A549 (cell line): ENCODE measurements around the gene KCNH3. TPM values are rescaled to one million over a fixed set of nuclear protein-coding genes. Genes with fewer than 3 reads are reported as not detected.
A peak's percentile ranks its signal among the peaks of the same experiment; 100 is the strongest.

Experiments
- ATAC-seq, 2 experiments: fragments of 200-7000 bp in 1 of 2; fragments of >200 bp in 1 of 2; cut with Nextera tagmentation in 1 of 2; cut with Tn5 transposase in 1 of 2; 3 replicates each; pipeline versions ENCODE4 v1.8.0 to v1.9.1; 2018 to 2020; ENCODE audit warnings: mild to moderate bottlenecking in 1 of 2, moderate library complexity in 1 of 2
- CTCF ChIA-PET: fragments of 300-600 bp; sonication (Branson Sonifier 250); formaldehyde crosslinking; extraction: SDS; loops from one replicate; lab custom pipeline; 2021; ENCODE audit warnings: antibody characterized with exemption, inconsistent platforms; lab: Yijun Ruan, JAX
- POLR2A ChIA-PET: fragments of 350-600 bp; formaldehyde crosslinking; extraction: SDS; loops from one replicate; lab custom pipeline; 2021; ENCODE audit warnings: antibody characterized with exemption, inconsistent platforms; lab: Yijun Ruan, JAX
- DNase-seq, 2 experiments: peaks; one replicate each; pipeline versions ENCODE4 v3.0.0 to v3.0.0-alpha.2; 2011 to 2016; ENCODE audit warnings: low read depth in 1 of 2, low spot score in 1 of 2
- FAIRE-seq: peaks from 2 replicates; lab custom pipeline; 2011; peaks lifted over from hg19 to GRCh38; lab: Jason Lieb, UNC
- H3K27ac ChIP-seq, 2 experiments: fragments of >200 bp; sonication (Bioruptor Twin); formaldehyde crosslinking; 3 replicates each; pipeline ENCODE4 v1.5.1; 2016 to 2017
- H3K4me1 ChIP-seq: fragments of >200 bp; sonication (Bioruptor Twin); formaldehyde crosslinking; 3 replicates; pipeline ENCODE4 v1.6.1; 2016
- H3K4me2 ChIP-seq: fragments of >200 bp; sonication (Bioruptor Twin); formaldehyde crosslinking; 3 replicates; pipeline ENCODE4 v1.6.1; 2016
- H3K4me3 ChIP-seq: fragments of >200 bp; sonication (Bioruptor Twin); formaldehyde crosslinking; 3 replicates; pipeline ENCODE4 v1.5.1; 2016
- H3K9me3 ChIP-seq: fragments of >200 bp; sonication (Bioruptor Twin); formaldehyde crosslinking; 3 replicates; pipeline ENCODE4 v1.6.1; 2016
- EHF ChIP-seq: fragments of 250-450 bp; sonication (Bioruptor Pico); IDR thresholded peaks from 2 replicates; pipeline ENCODE4 v1.5.0; 2020; ENCODE audit warnings: mild to moderate bottlenecking
- EHMT2 ChIP-seq: fragments of 200-600 bp; sonication (generic); IDR thresholded peaks from 2 replicates; pipeline ENCODE4 v1.6.1; 2016; ENCODE audit warnings: antibody characterized with exemption, low read depth, mild to moderate bottlenecking, moderate library complexity
- EP300 ChIP-seq, 2 experiments: fragments of >200 bp; sonication (Bioruptor Twin); formaldehyde crosslinking; IDR thresholded peaks; 2 replicates in 1 of 2; 3 replicates in 1 of 2; pipeline ENCODE4 v1.6.1; 2016 to 2017
- ESRRA ChIP-seq: fragments of 150-350 bp; IDR thresholded peaks from 2 replicates; pipeline ENCODE4 v1.6.1; 2014; ENCODE audit warnings: mild to moderate bottlenecking, low read length, borderline replicate concordance
- FOSB ChIP-seq: fragments of 250-450 bp; sonication (Bioruptor Pico); IDR thresholded peaks from 2 replicates; pipeline ENCODE4 v1.5.0; 2020; ENCODE audit warnings: mild to moderate bottlenecking, moderate library complexity
- HDAC2 ChIP-seq: fragments of 200-600 bp; sonication (generic); IDR thresholded peaks from 2 replicates; pipeline ENCODE4 v1.6.1; 2016
- HEYL ChIP-seq: fragments of 250-450 bp; sonication (Bioruptor Pico); IDR thresholded peaks from 2 replicates; pipeline ENCODE4 v1.8.0; 2021; ENCODE audit warnings: mild to moderate bottlenecking, moderate library complexity
- HOXA7 ChIP-seq: fragments of 250-450 bp; sonication (Bioruptor Pico); IDR thresholded peaks from 2 replicates; pipeline ENCODE4 v1.5.0; 2020; ENCODE audit warnings: mild to moderate bottlenecking, moderate library complexity
- HOXB5 ChIP-seq: fragments of 250-450 bp; sonication (Bioruptor Pico); IDR thresholded peaks from 2 replicates; pipeline ENCODE4 v1.5.0; 2020; ENCODE audit warnings: mild to moderate bottlenecking, moderate library complexity
- JUNB ChIP-seq: fragments of >200 bp; sonication (Bioruptor Twin); formaldehyde crosslinking; IDR thresholded peaks from 2 replicates; pipeline ENCODE4 v1.6.1; 2016
- KDM1A ChIP-seq: fragments of 200-600 bp; sonication (generic); IDR thresholded peaks from 2 replicates; pipeline ENCODE4 v1.6.1; 2016; ENCODE audit warnings: low read depth, mild to moderate bottlenecking
- KDM5A ChIP-seq: fragments of 200-600 bp; sonication (generic); IDR thresholded peaks from 2 replicates; pipeline ENCODE4 v1.6.1; 2016; ENCODE audit warnings: antibody characterized with exemption, mild to moderate bottlenecking
- MAZ ChIP-seq: fragments of 150-350 bp; IDR thresholded peaks from 2 replicates; pipeline ENCODE4 v1.6.1; 2014; ENCODE audit warnings: antibody characterized with exemption, low read depth, low read length, borderline replicate concordance
- NFE2L2 ChIP-seq: fragments of 150-350 bp; conservative IDR thresholded peaks from 2 replicates; pipeline ENCODE4 v1.6.1; 2014; ENCODE audit warnings: low read length
- NPAS2 ChIP-seq: fragments of 250-450 bp; sonication (Bioruptor Pico); IDR thresholded peaks from 2 replicates; pipeline ENCODE4 v1.8.0; 2022; ENCODE audit warnings: mild to moderate bottlenecking, moderate library complexity, borderline replicate concordance
- RAD21 ChIP-seq, 2 experiments: fragments of >200 bp in 1 of 2; sonication (Bioruptor Twin) in 1 of 2; formaldehyde crosslinking in 1 of 2; IDR thresholded peaks in 1 of 2; conservative IDR thresholded peaks in 1 of 2; 2 replicates in 1 of 2; 3 replicates in 1 of 2; pipeline ENCODE4 v1.6.1; 2012 to 2018; ENCODE audit warnings: inconsistent platforms in 1 of 2
- RNF2 ChIP-seq: fragments of 200-600 bp; sonication (generic); IDR thresholded peaks from 2 replicates; pipeline ENCODE4 v1.6.1; 2016; ENCODE audit warnings: low read depth, mild to moderate bottlenecking, antibody characterized with exemption, moderate library complexity, borderline replicate concordance
- SMC3 ChIP-seq: fragments of >200 bp; sonication (Bioruptor Twin); formaldehyde crosslinking; IDR thresholded peaks from 3 replicates; pipeline ENCODE4 v1.6.1; 2018; ENCODE audit warnings: inconsistent platforms
- ZNF302 ChIP-seq: fragments of 250-450 bp; sonication (Bioruptor Pico); IDR thresholded peaks from 2 replicates; pipeline ENCODE4 v1.9.0; 2021; ENCODE audit warnings: inconsistent platforms, mild to moderate bottlenecking, moderate library complexity
- WGBS: methylation state at CpG from one replicate; pipeline ENCODE4 v1.1.6; 2017; ENCODE audit errors: missing lambda C conversion rate; 5-methylcytosine and 5-hydroxymethylcytosine counted together
- polyA plus RNA-seq, 4 experiments: library from polyadenylated mRNA; depleted of rRNA in 3 of 4; stranded (reverse); fragments of >200 nt; fragmentation: RNase III in 1 of 4; extraction: RNeasy Plus Mini Kit Qiagen cat#74134 plus additional on column Dnase treatment in 1 of 4; gene quantifications; 2 replicates in 3 of 4; 3 replicates in 1 of 4; pipeline ENCODE4 v1.2.3, GENCODE V29; 2011 to 2017
- TF ChIP-seq, protein P1 (sequence below): fragments of >200 bp; sonication (Bioruptor Twin); formaldehyde crosslinking; IDR thresholded peaks from 3 replicates; pipeline ENCODE4 v1.5.1; 2016
- TF ChIP-seq, protein P2 (sequence below): IDR thresholded peaks from 2 replicates; pipeline ENCODE4 v1.6.1; 2012; ENCODE audit warnings: low read depth, borderline replicate concordance
- TF ChIP-seq, protein P3 (sequence below): fragments of 200-600 bp; sonication (generic); IDR thresholded peaks from 2 replicates; pipeline ENCODE4 v1.6.1; 2016; ENCODE audit warnings: antibody characterized with exemption, mild to moderate bottlenecking, moderate library complexity
- TF ChIP-seq, protein P4 (sequence below): fragments of 250-450 bp; sonication (Bioruptor Pico); IDR thresholded peaks from 2 replicates; pipeline ENCODE4 v1.5.0; 2021; ENCODE audit warnings: mild to moderate bottlenecking, moderate library complexity, borderline replicate concordance
- TF ChIP-seq, protein P5 (sequence below): fragments of 450-650 bp; IDR thresholded peaks from 2 replicates; pipeline ENCODE4 v1.6.1; 2014; ENCODE audit warnings: antibody characterized with exemption
- TF ChIP-seq, protein P6 (sequence below): fragments of >200 bp; sonication (Bioruptor Twin); formaldehyde crosslinking; IDR thresholded peaks from 2 replicates; pipeline ENCODE4 v1.6.1; 2016

KCNH3 gene
- polyA plus RNA-seq, 2 of the 4 experiments (the other 2 are of a cell fraction): 1.0 to 2.2 TPM

DNA sequence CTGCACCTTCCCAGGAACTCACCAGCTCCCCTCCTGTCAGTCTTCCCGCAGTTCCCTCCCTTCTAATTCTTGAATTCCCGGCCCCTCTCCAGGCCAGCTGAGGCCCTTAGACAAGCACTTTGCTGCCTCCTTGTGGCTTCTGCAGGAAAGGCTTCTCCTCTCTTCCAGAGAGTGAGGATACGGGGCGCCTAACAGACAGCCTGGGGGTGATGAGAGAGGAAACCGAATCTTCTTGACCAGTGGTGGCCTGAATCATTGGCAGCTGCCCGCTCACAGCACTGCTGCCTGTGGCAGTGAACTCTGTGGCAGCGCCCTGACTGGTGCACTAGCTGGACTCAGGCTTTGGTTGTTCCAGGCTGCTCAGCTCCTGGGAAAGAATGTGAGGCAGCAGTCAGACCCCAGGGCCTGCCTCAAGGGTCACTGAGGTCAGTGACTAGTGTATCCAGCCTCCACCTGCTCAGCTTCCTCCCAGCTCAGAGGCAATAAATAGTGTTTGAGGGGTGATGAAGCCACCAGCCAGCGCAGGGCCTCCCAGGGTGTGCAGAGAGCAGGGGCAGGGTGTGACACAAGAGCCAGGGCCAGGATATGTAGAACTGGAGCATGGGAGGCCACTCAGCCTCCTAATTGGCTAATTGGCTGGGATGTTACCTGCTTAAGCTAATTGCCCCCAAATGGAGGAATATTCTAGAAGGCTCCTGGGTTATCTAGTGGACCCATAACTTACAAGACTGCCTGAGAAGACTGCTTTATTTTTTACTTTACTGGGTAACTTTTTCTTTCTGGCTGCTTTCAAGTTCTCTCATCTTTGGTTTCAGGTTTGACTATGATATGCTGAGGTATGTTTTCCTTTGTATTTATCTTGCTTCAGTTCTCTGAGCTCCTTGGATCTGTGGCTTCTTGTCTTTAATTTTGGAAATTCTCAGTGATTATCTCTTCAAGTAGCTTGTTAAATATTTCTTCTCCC, 42.0 kb downstream of the KCNH3 start:
- DNase-seq (peak; percentile 83 to 86), ATAC-seq (peak; percentile 95 to 98), FAIRE-seq (peak; percentile 32)
- TF ChIP-seq, protein P1, sequence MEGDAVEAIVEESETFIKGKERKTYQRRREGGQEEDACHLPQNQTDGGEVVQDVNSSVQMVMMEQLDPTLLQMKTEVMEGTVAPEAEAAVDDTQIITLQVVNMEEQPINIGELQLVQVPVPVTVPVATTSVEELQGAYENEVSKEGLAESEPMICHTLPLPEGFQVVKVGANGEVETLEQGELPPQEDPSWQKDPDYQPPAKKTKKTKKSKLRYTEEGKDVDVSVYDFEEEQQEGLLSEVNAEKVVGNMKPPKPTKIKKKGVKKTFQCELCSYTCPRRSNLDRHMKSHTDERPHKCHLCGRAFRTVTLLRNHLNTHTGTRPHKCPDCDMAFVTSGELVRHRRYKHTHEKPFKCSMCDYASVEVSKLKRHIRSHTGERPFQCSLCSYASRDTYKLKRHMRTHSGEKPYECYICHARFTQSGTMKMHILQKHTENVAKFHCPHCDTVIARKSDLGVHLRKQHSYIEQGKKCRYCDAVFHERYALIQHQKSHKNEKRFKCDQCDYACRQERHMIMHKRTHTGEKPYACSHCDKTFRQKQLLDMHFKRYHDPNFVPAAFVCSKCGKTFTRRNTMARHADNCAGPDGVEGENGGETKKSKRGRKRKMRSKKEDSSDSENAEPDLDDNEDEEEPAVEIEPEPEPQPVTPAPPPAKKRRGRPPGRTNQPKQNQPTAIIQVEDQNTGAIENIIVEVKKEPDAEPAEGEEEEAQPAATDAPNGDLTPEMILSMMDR: peak; percentile 81
- TF ChIP-seq HDAC2 (no peak), RNF2 (no peak), FOSB (CRISPR knock-in tag) (no peak), SMC3 (peak; percentile 79), ESRRA (no peak), ZNF302 (no peak), HOXB5 (no peak), MAZ (no peak), HOXA7 (CRISPR knock-in tag) (no peak), JUNB (no peak), KDM5A (no peak), RAD21 (conservative IDR thresholded peaks at IDR 0.05 in 1 of 2, IDR thresholded peaks at IDR 0.05 in 1 of 2) (peak; percentile 83 to 90), EHF (CRISPR knock-in tag) (no peak), KDM1A (no peak), NPAS2 (no peak), EHMT2 (no peak), HEYL (CRISPR knock-in tag) (no peak), NFE2L2 (no peak), EP300 (IDR thresholded peaks at IDR 0.05) (no peak)
- TF ChIP-seq, protein P2, sequence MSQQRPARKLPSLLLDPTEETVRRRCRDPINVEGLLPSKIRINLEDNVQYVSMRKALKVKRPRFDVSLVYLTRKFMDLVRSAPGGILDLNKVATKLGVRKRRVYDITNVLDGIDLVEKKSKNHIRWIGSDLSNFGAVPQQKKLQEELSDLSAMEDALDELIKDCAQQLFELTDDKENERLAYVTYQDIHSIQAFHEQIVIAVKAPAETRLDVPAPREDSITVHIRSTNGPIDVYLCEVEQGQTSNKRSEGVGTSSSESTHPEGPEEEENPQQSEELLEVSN: no peak
- TF ChIP-seq, protein P3, sequence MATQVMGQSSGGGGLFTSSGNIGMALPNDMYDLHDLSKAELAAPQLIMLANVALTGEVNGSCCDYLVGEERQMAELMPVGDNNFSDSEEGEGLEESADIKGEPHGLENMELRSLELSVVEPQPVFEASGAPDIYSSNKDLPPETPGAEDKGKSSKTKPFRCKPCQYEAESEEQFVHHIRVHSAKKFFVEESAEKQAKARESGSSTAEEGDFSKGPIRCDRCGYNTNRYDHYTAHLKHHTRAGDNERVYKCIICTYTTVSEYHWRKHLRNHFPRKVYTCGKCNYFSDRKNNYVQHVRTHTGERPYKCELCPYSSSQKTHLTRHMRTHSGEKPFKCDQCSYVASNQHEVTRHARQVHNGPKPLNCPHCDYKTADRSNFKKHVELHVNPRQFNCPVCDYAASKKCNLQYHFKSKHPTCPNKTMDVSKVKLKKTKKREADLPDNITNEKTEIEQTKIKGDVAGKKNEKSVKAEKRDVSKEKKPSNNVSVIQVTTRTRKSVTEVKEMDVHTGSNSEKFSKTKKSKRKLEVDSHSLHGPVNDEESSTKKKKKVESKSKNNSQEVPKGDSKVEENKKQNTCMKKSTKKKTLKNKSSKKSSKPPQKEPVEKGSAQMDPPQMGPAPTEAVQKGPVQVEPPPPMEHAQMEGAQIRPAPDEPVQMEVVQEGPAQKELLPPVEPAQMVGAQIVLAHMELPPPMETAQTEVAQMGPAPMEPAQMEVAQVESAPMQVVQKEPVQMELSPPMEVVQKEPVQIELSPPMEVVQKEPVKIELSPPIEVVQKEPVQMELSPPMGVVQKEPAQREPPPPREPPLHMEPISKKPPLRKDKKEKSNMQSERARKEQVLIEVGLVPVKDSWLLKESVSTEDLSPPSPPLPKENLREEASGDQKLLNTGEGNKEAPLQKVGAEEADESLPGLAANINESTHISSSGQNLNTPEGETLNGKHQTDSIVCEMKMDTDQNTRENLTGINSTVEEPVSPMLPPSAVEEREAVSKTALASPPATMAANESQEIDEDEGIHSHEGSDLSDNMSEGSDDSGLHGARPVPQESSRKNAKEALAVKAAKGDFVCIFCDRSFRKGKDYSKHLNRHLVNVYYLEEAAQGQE: no peak
- TF ChIP-seq, protein P4, sequence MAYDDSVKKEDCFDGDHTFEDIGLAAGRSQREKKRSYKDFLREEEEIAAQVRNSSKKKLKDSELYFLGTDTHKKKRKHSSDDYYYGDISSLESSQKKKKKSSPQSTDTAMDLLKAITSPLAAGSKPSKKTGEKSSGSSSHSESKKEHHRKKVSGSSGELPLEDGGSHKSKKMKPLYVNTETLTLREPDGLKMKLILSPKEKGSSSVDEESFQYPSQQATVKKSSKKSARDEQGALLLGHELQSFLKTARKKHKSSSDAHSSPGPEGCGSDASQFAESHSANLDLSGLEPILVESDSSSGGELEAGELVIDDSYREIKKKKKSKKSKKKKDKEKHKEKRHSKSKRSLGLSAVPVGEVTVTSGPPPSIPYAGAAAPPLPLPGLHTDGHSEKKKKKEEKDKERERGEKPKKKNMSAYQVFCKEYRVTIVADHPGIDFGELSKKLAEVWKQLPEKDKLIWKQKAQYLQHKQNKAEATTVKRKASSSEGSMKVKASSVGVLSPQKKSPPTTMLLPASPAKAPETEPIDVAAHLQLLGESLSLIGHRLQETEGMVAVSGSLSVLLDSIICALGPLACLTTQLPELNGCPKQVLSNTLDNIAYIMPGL (CRISPR knock-in tag): no peak
- TF ChIP-seq, protein P5, sequence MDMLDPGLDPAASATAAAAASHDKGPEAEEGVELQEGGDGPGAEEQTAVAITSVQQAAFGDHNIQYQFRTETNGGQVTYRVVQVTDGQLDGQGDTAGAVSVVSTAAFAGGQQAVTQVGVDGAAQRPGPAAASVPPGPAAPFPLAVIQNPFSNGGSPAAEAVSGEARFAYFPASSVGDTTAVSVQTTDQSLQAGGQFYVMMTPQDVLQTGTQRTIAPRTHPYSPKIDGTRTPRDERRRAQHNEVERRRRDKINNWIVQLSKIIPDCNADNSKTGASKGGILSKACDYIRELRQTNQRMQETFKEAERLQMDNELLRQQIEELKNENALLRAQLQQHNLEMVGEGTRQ: no peak
- TF ChIP-seq, protein P6, sequence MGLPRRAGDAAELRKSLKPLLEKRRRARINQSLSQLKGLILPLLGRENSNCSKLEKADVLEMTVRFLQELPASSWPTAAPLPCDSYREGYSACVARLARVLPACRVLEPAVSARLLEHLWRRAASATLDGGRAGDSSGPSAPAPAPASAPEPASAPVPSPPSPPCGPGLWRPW: no peak
- 16% methylated on average over 8 of the region's 8 CpGs for WGBS
- ChIA-PET POLR2A (interaction anchor here (0.5 to 1.5 kb wide), 3 partner anchors 13 to 346 kb away, joined by 4 to 7 read pairs (median 6); partner anchors contain the start of gene SPATS2), CTCF (interaction anchor here (0.6 to 10.3 kb wide), 61 partner anchors 8 to 407 kb away, joined by 3 to 111 read pairs (median 4); partner anchors contain the start of genes DNAJC22, FAM186B, KCNH3 and PRPF40B)
- H3K4me2 ChIP-seq: no peak overlapping the region
- peaks cover 16% of the 10 kb centered on the region; the same call in 2 of the 3 replicates for H3K4me1 ChIP-seq
- H3K9me3 ChIP-seq: no peaks in the 10 kb centered on the region
- no peak overlapping the region for H3K4me3 ChIP-seq
- 0 out of 6 replicates have a peak overlapping the region, but pooled peaks of 1 of the 2 experiments have one; percentile 22 for H3K27ac ChIP-seq
